K562 (cell line): Measurements from ENCODE around the gene GRIN2D. TPM values are rescaled to one million over a fixed set of nuclear protein-coding genes. Genes with fewer than 3 reads are reported as not detected.
A peak's percentile ranks its signal among the peaks of the same experiment; 100 is the strongest.

Experiments used
- ARNT ChIP-seq, 2 experiments: fragments of 450-650 bp; IDR thresholded peaks; 2 replicates each; pipeline ENCODE4 v1.6.1; 2016; ENCODE audit warnings: mild to moderate bottlenecking in 1 of 2
- CCNT2 ChIP-seq: IDR thresholded peaks from 2 replicates; pipeline ENCODE4 v1.6.1; 2011; ENCODE audit warnings: borderline replicate concordance, low read depth, mild to moderate bottlenecking, moderate library complexity, mixed read lengths, low read length; ENCODE audit not compliant: insufficient read length; ENCODE audit errors: extremely low read depth
- CREB1 ChIP-seq, 2 experiments: sonication (generic) in 1 of 2; formaldehyde crosslinking in 1 of 2; IDR thresholded peaks; 2 replicates each; pipeline versions ENCODE4 v1.6.1 to v1.8.0; 2012 to 2022; ENCODE audit warnings: inconsistent platforms in 1 of 2, mild to moderate bottlenecking in 1 of 2, missing genetic modification reagents in 1 of 2, moderate library complexity in 1 of 2
- MIER1 ChIP-seq: fragments of 450-650 bp; IDR thresholded peaks from 2 replicates; pipeline ENCODE4 v1.6.1; 2016; ENCODE audit warnings: antibody characterized with exemption, mild to moderate bottlenecking, low read depth
- NCOA2 ChIP-seq, 2 experiments: fragments of 450-650 bp; IDR thresholded peaks; 2 replicates each; pipeline ENCODE4 v1.6.1; 2018; ENCODE audit warnings: mild to moderate bottlenecking in 2 of 2, moderate library complexity in 1 of 2; ENCODE audit not compliant: partially characterized antibody in 2 of 2
- PTTG1 ChIP-seq: fragments of 450-650 bp; IDR thresholded peaks from 2 replicates; pipeline ENCODE4 v1.6.1; 2016; ENCODE audit warnings: low read depth, mild to moderate bottlenecking, missing genetic modification characterization, missing compliant biosample characterization
- RAD21 ChIP-seq, 2 experiments: fragments of 250-450 bp in 1 of 2; fragments of 450-650 bp in 1 of 2; sonication (Bioruptor Pico) in 1 of 2; formaldehyde crosslinking in 1 of 2; IDR thresholded peaks in 1 of 2; conservative IDR thresholded peaks in 1 of 2; 2 replicates each; pipeline versions ENCODE4 v1.4.0 to v1.8.0; 2020 to 2022; ENCODE audit warnings: mild to moderate bottlenecking in 2 of 2, moderate library complexity in 1 of 2
- SAP30 ChIP-seq: fragments of 200-600 bp; sonication (generic); IDR thresholded peaks from 2 replicates; pipeline ENCODE4 v1.6.1; 2012; ENCODE audit warnings: borderline replicate concordance, low read depth, mild to moderate bottlenecking, moderate library complexity, low read length, control low read depth, inconsistent platforms; ENCODE audit not compliant: insufficient read depth, poor library complexity, severe bottlenecking
- TAF9B ChIP-seq: fragments of 450-650 bp; IDR thresholded peaks from 2 replicates; pipeline ENCODE4 v1.6.1; 2018; ENCODE audit warnings: mild to moderate bottlenecking; ENCODE audit not compliant: partially characterized antibody
- TEAD4 ChIP-seq, 2 experiments: sonication (generic) in 1 of 2; formaldehyde crosslinking in 1 of 2; IDR thresholded peaks; 2 replicates each; pipeline versions ENCODE4 v1.6.1 to v1.8.0; 2012 to 2022; ENCODE audit warnings: borderline replicate concordance in 1 of 2, inconsistent platforms in 1 of 2, low read length in 1 of 2, mild to moderate bottlenecking in 1 of 2, missing genetic modification reagents in 1 of 2
- XRCC5 ChIP-seq: fragments of 200-400 bp; formaldehyde crosslinking; IDR thresholded peaks from 2 replicates; pipeline ENCODE4 v1.6.1; 2017; ENCODE audit warnings: low read depth, mild to moderate bottlenecking, low read length
- ZFP1 ChIP-seq: fragments of 450-650 bp; formaldehyde crosslinking; IDR thresholded peaks from 2 replicates; pipeline ENCODE4 v1.4.0; 2020; ENCODE audit warnings: mild to moderate bottlenecking, mixed read lengths
- ZKSCAN8 ChIP-seq: fragments of 200-800 bp; sonication (Bioruptor generic); IDR thresholded peaks from 2 replicates; pipeline ENCODE4 v1.6.1; 2016; ENCODE audit warnings: missing genetic modification characterization, missing compliant biosample characterization
- ZNF134 ChIP-seq: fragments of 250-450 bp; sonication (Bioruptor Pico); conservative IDR thresholded peaks from 2 replicates; pipeline ENCODE4 v1.4.0; 2020
- ZNF140 ChIP-seq: fragments of 250-450 bp; sonication (Bioruptor Pico); IDR thresholded peaks from 2 replicates; pipeline ENCODE4 v1.8.0; 2021; ENCODE audit warnings: moderate library complexity, mild to moderate bottlenecking, inconsistent platforms
- ZNF253 ChIP-seq: fragments of 250-450 bp; sonication (Bioruptor Pico); conservative IDR thresholded peaks from 2 replicates; pipeline ENCODE4 v1.6.1; 2021; ENCODE audit warnings: mild to moderate bottlenecking
- ZNF609 ChIP-seq: sonication (generic); formaldehyde crosslinking; IDR thresholded peaks from 2 replicates; pipeline ENCODE4 v1.8.1; 2023; ENCODE audit warnings: missing genetic modification reagents, mild to moderate bottlenecking, borderline replicate concordance
- polyA plus RNA-seq, 8 experiments: library from polyadenylated mRNA; depleted of rRNA in 4 of 8; stranded (reverse) in 5 of 8; unstranded in 3 of 8; fragments of >200 nt; fragmentation: Nextera tagmentation in 2 of 8; fragmentation: Illumina TruSeq in 1 of 8; extraction: Ambion mirVana in 2 of 8; extraction: Trizol in 1 of 8; gene quantifications; 2 replicates each; pipeline versions ENCODE4 v1.2.1 to v1.2.3, GENCODE V29; 2011 to 2014; ENCODE audit warnings: inconsistent platforms in 1 of 8, missing spikeins in 1 of 8
- total RNA-seq, 7 experiments: library from RNA; depleted of rRNA in 6 of 7; stranded (reverse); fragments of >200 nt in 6 of 7; fragmentation: Illumina TruSeq in 2 of 7; extraction: Trizol in 2 of 7; gene quantifications; 2 replicates each; pipeline versions ENCODE4 v1.2.1 to v1.2.3, GENCODE V29; 2011 to 2021; ENCODE audit warnings: low replicate concordance in 1 of 7
- TF ChIP-seq, protein P1 (sequence below): fragments of 450-650 bp; formaldehyde crosslinking; IDR thresholded peaks from 2 replicates; pipeline ENCODE4 v1.4.0; 2020; ENCODE audit warnings: mild to moderate bottlenecking, mixed read lengths
- TF ChIP-seq, protein P2 (sequence below): fragments of 250-450 bp; sonication (Bioruptor Pico); IDR thresholded peaks from 2 replicates; pipeline ENCODE4 v1.8.0; 2021; ENCODE audit warnings: borderline replicate concordance, mild to moderate bottlenecking, moderate library complexity; ENCODE audit not compliant: poor library complexity, severe bottlenecking

GRIN2D gene
- total and polyA plus RNA-seq, 9 of the 15 experiments (the other 6 are each of a cell fraction or from before 2014, with no cell fraction given) = 0.32 to 31.5 (median 1.8) TPM

- TF ChIP-seq, protein P1, sequence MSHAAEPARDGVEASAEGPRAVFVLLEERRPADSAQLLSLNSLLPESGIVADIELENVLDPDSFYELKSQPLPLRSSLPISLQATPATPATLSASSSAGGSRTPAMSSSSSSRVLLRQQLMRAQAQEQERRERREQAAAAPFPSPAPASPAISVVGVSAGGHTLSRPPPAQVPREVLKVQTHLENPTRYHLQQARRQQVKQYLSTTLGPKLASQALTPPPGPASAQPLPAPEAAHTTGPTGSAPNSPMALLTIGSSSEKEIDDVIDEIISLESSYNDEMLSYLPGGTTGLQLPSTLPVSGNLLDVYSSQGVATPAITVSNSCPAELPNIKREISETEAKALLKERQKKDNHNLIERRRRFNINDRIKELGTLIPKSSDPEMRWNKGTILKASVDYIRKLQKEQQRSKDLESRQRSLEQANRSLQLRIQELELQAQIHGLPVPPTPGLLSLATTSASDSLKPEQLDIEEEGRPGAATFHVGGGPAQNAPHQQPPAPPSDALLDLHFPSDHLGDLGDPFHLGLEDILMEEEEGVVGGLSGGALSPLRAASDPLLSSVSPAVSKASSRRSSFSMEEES = no peak
- TF ChIP-seq ZKSCAN8 (CRISPR knock-in tag) (no peak), ZNF253 (no peak), ZFP1 (CRISPR knock-in tag) (no peak), SAP30 (no peak), CCNT2 (no peak), RAD21 (CRISPR knock-in tag; conservative IDR thresholded peaks at IDR 0.05 in 1 of 2, IDR thresholded peaks at IDR 0.05 in 1 of 2) (no peak), TAF9B (no peak), CREB1 (IDR thresholded peaks at IDR 0.05) (no peak), CREB1 (CRISPR knock-in tag; IDR thresholded peaks at IDR 0.05) (no peak), ZNF609 (CRISPR knock-in tag) (no peak), ZNF140 (CRISPR knock-in tag) (no peak), NCOA2 (IDR thresholded peaks at IDR 0.05; ENCODE audit: partially characterized antibody in 2 of 2) (no peak), XRCC5 (no peak), ARNT (IDR thresholded peaks at IDR 0.05) (0 out of 4 replicates have a peak, but pooled peaks of 1 of the 2 experiments have one; percentile 54), PTTG1 (tag) (no peak), TEAD4 (IDR thresholded peaks at IDR 0.05; ENCODE audit: low read length) (0 out of 2 replicates have a peak, but pooled peaks have one; percentile 14), TEAD4 (CRISPR knock-in tag; IDR thresholded peaks at IDR 0.05; ENCODE audit: borderline replicate concordance) (no peak), ZNF134 (CRISPR knock-in tag) (no peak), MIER1 (no peak)
- TF ChIP-seq, protein P2, sequence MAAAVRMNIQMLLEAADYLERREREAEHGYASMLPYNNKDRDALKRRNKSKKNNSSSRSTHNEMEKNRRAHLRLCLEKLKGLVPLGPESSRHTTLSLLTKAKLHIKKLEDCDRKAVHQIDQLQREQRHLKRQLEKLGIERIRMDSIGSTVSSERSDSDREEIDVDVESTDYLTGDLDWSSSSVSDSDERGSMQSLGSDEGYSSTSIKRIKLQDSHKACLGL (CRISPR knock-in tag) = no peak
These were observed 10.1 kb downstream of the GRIN2D start (continued) for GRCh38 chr19:48403606-48404005.
